NB4 (cell line): Measurements from ENCODE around the gene TTBK2.
"Not testable (repeated sequence)": the region's sequence is repeated elsewhere in the genome, so short reads cannot be mapped to it uniquely, and the experiment has no call there.

ENCODE experiments used
- DNase-seq: peaks from one replicate; pipeline ENCODE4 v3.0.0; 2010; ENCODE audit warnings: low read depth
- H3K4me3 ChIP-seq: one replicate; pipeline ENCODE4 v1.5.1; 2011; ENCODE audit warnings: mild to moderate bottlenecking, low read depth, low read length, moderate library complexity
- MYC ChIP-seq: IDR thresholded peaks from 2 replicates; pipeline ENCODE4 v1.6.1; 2011; ENCODE audit warnings: low read depth, low read length
- POLR2A ChIP-seq: IDR thresholded peaks from 2 replicates; pipeline ENCODE4 v1.6.1; 2011; ENCODE audit warnings: mild to moderate bottlenecking; ENCODE audit not compliant: insufficient read length; ENCODE audit errors: extremely low read depth
- TF ChIP-seq, protein P1 (sequence below): IDR thresholded peaks from one replicate; pipeline ENCODE4 v1.5.1; 2012; ENCODE audit warnings: low read depth, low read length
- TF ChIP-seq, protein P2 (sequence below): IDR thresholded peaks from 2 replicates; pipeline ENCODE4 v1.6.1; 2011; ENCODE audit warnings: low read depth, low read length

Gene TTBK2

DNA sequence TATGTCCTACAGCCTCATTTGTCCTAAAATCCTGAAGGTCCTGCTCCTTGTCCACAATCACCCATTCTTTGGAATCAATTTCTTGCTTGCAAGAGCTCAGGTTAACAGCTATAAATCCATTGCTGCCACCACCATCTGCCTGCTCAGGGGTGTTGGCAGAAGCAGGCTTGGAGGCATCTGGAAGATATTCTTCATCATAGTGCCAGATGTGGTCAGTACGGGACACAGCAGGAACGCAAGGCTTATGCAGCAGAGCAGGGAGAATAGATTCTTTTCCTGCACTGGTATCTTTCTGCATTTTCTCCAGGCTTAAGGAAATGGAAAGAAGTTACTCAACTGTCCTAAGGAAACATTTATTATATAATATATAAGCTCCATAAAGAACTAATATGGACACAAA lies 145.2 kb downstream of the TTBK2 start:
- H3K4me3 ChIP-seq = no peak overlapping the region
- TF ChIP-seq, protein P1, sequence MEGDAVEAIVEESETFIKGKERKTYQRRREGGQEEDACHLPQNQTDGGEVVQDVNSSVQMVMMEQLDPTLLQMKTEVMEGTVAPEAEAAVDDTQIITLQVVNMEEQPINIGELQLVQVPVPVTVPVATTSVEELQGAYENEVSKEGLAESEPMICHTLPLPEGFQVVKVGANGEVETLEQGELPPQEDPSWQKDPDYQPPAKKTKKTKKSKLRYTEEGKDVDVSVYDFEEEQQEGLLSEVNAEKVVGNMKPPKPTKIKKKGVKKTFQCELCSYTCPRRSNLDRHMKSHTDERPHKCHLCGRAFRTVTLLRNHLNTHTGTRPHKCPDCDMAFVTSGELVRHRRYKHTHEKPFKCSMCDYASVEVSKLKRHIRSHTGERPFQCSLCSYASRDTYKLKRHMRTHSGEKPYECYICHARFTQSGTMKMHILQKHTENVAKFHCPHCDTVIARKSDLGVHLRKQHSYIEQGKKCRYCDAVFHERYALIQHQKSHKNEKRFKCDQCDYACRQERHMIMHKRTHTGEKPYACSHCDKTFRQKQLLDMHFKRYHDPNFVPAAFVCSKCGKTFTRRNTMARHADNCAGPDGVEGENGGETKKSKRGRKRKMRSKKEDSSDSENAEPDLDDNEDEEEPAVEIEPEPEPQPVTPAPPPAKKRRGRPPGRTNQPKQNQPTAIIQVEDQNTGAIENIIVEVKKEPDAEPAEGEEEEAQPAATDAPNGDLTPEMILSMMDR = no peak
- TF ChIP-seq POLR2A = no peak
- TF ChIP-seq, protein P2, sequence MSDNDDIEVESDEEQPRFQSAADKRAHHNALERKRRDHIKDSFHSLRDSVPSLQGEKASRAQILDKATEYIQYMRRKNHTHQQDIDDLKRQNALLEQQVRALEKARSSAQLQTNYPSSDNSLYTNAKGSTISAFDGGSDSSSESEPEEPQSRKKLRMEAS = no peak
- no peak for TF ChIP-seq MYC
- no peak for DNase-seq

DNA sequence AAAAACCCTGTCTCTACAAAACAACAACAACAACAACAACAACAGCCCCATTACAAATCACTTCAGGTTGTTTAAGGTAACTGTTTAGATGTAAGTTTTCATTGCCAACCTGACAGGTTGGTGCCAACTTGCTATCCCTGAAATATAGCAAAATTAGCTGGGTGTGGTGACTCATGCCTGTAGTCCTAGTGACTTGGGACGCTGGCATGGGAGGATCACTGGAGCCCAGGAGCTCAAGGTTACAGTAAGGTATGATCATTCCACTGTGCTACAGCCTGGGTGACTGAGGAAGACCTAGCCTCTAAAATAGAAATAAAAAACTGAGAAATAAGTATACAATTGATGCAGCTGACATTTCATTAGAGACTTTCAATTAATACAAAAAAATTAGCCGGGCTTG lies 147.7 kb downstream of the TTBK2 start:
- H3K4me3 ChIP-seq = no peak overlapping the region
- TF ChIP-seq POLR2A = no peak
- TF ChIP-seq, protein P1 = no peak
- TF ChIP-seq, protein P2 = no peak
- TF ChIP-seq MYC = no peak
- DNase-seq = no peak

DNA sequence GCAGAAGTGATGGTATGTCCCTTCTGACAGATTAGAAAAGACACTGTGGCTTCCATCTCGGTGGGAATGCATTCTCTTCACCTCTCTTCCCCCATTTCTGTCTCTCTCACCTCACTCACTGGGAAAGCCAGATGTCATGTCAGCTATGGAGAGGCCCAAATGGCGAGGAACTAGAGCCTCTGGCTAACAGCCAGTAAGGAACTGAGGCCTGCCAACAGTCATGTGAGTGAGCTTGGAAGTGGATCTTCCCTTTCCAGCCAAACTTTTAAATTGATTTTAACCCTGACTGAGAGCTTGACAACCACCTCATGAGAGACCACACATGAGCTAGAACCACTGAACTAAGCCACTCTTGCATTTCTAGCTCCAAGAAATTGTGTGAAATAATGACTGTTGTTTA lies 148.4 kb downstream of the TTBK2 start:
- DNase-seq = no peak
- TF ChIP-seq MYC (no peak), POLR2A (no peak)
- TF ChIP-seq, protein P1 = no peak
- TF ChIP-seq, protein P2 = no peak
- no peak overlapping the region for H3K4me3 ChIP-seq

GRCh38 chr15:42766109-42766508 lies 154.5 kb downstream of the TTBK2 start:
- not testable (repeated sequence) for H3K4me3 ChIP-seq, DNase-seq

GRCh38 chr15:42764154-42764731 lies 156.3 kb downstream of the TTBK2 start:
- DNase-seq, H3K4me3 ChIP-seq: not testable (repeated sequence)

DNA sequence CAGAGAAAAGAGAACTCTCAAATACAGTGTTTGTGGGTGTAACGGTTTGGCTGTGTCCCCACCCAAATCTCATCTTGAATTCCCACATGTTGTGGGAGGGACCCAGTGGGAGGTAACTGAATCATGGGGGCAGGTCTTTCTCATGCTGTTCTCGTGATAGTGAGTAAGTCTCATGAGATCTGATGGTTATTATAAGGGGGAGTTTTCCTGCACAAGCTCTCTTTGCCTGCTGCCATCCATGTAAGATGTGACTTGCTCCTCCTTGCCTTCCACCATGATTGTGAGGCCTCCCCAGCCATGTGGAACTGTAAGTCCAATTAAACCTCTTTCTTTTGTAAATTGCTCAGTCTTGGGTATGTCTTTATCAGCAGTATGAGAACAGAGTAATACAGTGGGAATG lies 158.8 kb downstream of the TTBK2 start:
- DNase-seq, H3K4me3 ChIP-seq: not testable (repeated sequence)

GRCh38 chr15:42760759-42761158 lies 159.8 kb downstream of the TTBK2 start:
- TF ChIP-seq, protein P1 = no peak
- TF ChIP-seq, protein P2 = no peak
- TF ChIP-seq MYC (no peak), POLR2A (no peak)
- no peak overlapping the region for H3K4me3 ChIP-seq
- DNase-seq = no peak
